GM12878 (cell line): ENCODE measurements around the gene SIN3A.

Experiments used
- CBFB ChIP-seq: IDR thresholded peaks from 2 replicates; pipeline ENCODE4 v1.6.1; 2016; ENCODE audit warnings: antibody characterized with exemption, low read depth
- CUX1 ChIP-seq: IDR thresholded peaks from 2 replicates; pipeline ENCODE4 v1.6.1; 2012; ENCODE audit warnings: improper control_type of control experiment, low read depth, low read length; ENCODE audit not compliant: insufficient replicate concordance
- HCFC1 ChIP-seq: fragments of 150-350 bp; IDR thresholded peaks from 2 replicates; pipeline ENCODE4 v1.6.1; 2014; ENCODE audit warnings: low read length

- TF ChIP-seq HCFC1: no peak
- no peak for TF ChIP-seq CBFB
- no peak for TF ChIP-seq CUX1
Observed at GRCh38 chr15:75342221-75342620, 109.3 kb downstream of the SIN3A start.
